HG02623 (cell line): ENCODE measurements around the gene SLC2A1.
A peak's percentile ranks its signal among the peaks of the same experiment; 100 is the strongest.

Source experiments
- ATAC-seq: cut with Tn5 transposase; IDR thresholded peaks from one replicate; pipeline ENCODE4 v1.9.1; 2021; ENCODE audit warnings: moderate library complexity; ENCODE audit not compliant: unreplicated experiment

SLC2A1 gene

GRCh38 chr1:42943166-42943565 is 15.5 kb downstream of the SLC2A1 start:
- ATAC-seq: no peak

- ATAC-seq: no peak
These were observed 16.2 kb downstream of the SLC2A1 start for GRCh38 chr1:42942444-42942843.

GRCh38 chr1:42941640-42942330 is 16.9 kb downstream of the SLC2A1 start:
- ATAC-seq: no peak

GRCh38 chr1:42940851-42941639 is 17.6 kb downstream of the SLC2A1 start:
- ATAC-seq: no peak

- no peak for ATAC-seq
These were observed 19.7 kb downstream of the SLC2A1 start for GRCh38 chr1:42938645-42939615.

- no peak for ATAC-seq
These were observed 20.6 kb downstream of the SLC2A1 start for GRCh38 chr1:42937836-42938644.

GRCh38 chr1:42937141-42937696 is 21.4 kb downstream of the SLC2A1 start:
- ATAC-seq: no peak

GRCh38 chr1:42936309-42937078 is 22.2 kb downstream of the SLC2A1 start:
- no peak for ATAC-seq

GRCh38 chr1:42935971-42936308 is 22.7 kb downstream of the SLC2A1 start:
- ATAC-seq: no peak

- ATAC-seq: no peak
These were observed 23.3 kb downstream of the SLC2A1 start for GRCh38 chr1:42935313-42935895.

- no peak for ATAC-seq
These were observed 23.9 kb downstream of the SLC2A1 start for GRCh38 chr1:42934541-42935312.

GRCh38 chr1:42933610-42934491 is 24.8 kb downstream of the SLC2A1 start:
- ATAC-seq: no peak

- ATAC-seq: no peak
These were observed 25.5 kb downstream of the SLC2A1 start for GRCh38 chr1:42933060-42933586.

GRCh38 chr1:42932442-42932941 is 26.2 kb downstream of the SLC2A1 start:
- ATAC-seq: no peak

GRCh38 chr1:42931911-42932422 is 26.7 kb downstream of the SLC2A1 start:
- peak; percentile 51 for ATAC-seq

GRCh38 chr1:42931108-42931539 is 27.5 kb downstream of the SLC2A1 start:
- no peak for ATAC-seq
